Stimulated activated CD4-positive, alpha-beta T cell treated with anti-CD3 and anti-CD28 coated beads, Interleukin-15, amount 100 ng/mL, for 1 hour (primary cell): ENCODE results near the gene RNU5D-1.
A peak's percentile ranks its signal among the peaks of the same experiment; 100 is the strongest.
"Not testable (repeated sequence)": the region's sequence is repeated elsewhere in the genome, so short reads cannot be mapped to it uniquely, and the experiment has no call there.

ENCODE experiments used
- DNase-seq, 2 donors: peaks; one replicate each; pipeline ENCODE4 v3.0.0-alpha.2; 2020; ENCODE audit warnings: low read depth in 1 of 2, low spot score in 1 of 2

RNU5D-1 gene

GRCh38 chr1:44730741-44731512 is at the start of gene RNU5D-1:
RNU5D-1 (minus strand) TSS chr1:44731170.
- DNase-seq, result peak; percentile 88

DNA sequence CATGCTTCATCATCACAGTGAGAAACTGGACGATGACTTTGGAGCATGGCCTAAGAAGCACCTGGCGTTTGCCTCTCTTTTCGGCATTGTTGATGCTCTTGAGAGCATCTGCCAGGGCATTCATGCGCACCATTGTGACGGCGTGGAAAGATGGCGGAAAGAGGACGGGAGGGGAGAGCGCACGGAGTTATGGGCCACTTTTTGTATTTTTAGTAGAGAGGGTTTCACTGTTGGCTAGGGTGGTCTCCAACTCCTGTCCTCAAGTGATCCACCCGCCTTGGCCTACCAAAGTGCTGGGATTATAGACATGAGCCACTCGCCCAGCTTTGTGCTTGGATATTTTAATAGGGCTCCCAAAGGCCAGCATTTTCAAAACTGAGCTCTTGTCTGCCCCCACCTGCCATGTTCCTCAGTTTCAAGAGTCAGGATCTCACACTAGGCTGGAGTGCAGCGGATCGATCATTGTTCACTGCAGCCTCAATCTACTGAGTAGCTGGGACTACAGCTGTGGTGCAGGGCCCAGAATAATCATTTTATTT is 49.7 kb upstream of the RNU5D-1 start:
- DNase-seq, result no peak

DNA sequence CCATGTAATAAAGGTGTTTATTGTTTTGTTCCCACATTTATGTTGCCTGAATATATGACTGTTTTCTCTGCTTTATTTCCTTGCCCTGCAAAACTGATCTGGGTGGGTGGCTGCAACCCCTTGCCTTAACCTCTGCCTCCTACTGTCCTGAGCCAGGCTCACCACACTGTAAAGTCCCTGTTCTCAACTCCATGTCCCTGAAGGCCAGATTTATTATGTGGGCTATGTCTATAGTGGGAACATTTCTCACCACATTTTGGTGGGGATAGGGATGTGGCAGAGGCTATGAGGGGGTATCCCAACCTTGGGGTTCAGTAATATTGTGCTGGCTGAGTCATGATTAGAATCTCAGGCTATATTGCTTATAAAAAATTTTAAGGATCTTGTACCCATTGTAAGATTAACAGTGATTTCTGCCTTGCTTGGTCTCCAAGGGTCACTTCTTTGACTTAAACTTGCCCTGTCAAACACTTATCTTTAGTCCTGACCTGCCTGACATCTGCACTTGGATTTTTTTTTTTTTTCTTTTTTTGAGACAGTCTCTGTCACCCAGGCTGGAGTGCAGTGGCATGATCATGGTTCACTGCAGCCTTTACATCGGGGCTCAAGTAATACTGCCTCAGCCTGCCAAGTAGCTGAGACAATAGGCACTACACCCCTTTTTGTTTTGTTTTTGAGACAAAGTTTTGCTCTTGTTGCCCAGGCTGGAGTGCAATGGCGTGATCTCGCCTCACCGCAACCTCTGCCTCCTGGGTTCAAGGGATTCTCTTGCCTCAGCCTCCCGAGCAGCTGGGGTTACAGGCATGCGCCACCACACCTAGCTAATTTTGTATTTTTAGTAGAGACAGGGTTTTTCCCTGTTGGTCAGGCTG is 48.0 kb upstream of the RNU5D-1 start:
- no peak for DNase-seq

- no peak for DNase-seq
These were observed 47.1 kb upstream of the RNU5D-1 start for GRCh38 chr1:44777969-44778635.

DNA sequence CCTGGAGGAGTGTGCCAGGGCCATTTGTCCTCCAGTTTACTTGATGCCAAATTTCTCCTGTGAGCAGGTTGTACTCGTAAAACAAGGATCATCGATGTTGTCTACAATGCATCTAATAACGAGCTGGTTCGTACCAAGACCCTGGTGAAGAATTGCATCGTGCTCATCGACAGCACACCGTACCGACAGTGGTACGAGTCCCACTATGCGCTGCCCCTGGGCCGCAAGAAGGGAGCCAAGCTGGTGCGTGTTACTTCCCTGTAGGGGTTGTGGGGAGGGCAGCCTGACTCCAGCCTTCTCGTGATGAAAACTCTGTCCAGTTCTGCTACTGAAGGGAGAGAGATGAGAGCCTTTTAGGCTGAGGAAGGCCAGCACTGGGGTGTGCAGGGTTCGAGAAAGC is 46.6 kb upstream of the RNU5D-1 start:
- DNase-seq, result no peak

DNA sequence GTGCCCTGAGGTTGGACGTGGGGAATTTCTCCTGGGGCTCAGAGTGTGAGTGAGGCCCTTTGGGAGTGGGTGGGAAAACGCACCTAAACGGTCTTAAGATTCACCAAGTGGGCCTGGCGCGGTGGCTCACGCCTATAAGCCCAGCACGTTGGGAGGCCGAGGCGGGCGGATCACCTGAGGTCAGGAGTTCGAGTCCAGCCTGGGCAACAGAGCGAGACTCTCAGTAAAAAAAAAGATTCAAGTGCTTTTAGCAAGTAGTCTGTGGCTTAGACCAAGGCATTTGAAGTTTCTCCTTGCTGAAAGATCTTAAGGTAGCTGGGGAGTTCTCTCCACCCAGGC is 45.7 kb upstream of the RNU5D-1 start:
- DNase-seq, result no peak

GRCh38 chr1:44775930-44776729 is 45.2 kb upstream of the RNU5D-1 start:
- DNase-seq, result no peak

DNA sequence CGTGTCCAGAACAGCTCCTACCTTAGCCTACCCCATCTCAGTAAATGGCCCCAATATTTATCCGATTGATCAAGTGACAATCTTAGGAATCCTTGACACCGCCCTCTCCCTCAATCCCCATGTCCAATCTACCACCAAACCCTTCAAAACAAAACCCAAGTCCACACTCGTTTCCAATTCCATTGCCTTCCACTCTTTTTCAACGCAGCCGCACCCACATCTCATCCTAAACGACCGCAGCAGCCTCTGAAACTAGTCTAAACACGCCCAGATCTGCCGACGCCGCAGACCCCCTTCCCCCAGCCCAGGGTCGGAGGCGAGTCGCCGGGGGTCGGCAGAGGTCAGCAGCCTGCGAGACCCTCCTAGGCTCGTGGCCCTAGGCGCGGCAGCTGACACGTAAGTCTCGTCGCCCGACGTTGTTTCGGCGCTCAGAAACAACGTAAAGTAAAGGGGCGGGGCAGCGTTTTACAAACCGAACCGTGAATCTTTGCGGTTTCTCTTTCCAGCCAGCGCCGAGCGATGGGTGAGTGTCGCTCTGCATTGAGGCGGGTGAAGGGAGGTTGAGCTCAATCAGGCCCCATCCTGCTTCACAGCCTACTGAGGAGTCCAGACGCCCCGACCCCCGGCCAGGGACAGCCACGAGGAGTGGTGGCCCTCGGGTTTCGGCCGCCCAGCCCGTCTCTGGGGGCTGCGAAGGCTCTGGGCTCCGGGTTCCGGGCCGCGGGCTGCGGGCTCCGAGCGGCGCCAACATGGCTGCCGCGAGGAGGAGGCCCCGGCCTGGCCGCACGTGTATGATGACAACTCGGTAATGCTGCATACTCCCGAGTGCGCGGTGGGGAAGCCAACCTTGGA is 44.3 kb upstream of the RNU5D-1 start, which contains the start of gene RPS8:
Gene RPS8 (plus strand): TSS at position 463 of the 852 bp plus-strand sequence. CDS start 57 bp downstream, at position 520.
- DNase-seq, result peak; percentile 71 to 74

DNA sequence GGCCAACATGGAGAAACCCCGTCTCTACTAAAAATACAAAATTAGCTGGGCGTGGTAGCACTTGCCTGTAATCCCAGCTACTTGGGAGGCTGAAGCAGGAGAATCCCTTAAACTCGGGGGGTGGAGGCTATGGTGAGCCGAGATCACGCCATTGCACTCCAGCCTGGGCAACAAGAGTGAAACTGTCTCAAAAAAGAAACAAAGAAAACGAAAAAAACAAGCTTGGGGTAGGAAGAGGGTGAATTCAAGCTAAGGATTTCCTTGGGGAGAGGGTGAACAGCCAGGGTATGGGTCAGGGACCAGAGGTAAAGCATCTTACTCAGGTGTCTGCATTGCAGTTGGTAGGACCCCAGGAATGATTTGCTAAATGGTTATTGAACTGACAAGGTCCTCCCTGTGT is 35.5 kb upstream of the RNU5D-1 start:
- not testable (repeated sequence) for DNase-seq

- DNase-seq, result no peak
These were observed 29.9 kb upstream of the RNU5D-1 start for GRCh38 chr1:44760876-44761275.

DNA sequence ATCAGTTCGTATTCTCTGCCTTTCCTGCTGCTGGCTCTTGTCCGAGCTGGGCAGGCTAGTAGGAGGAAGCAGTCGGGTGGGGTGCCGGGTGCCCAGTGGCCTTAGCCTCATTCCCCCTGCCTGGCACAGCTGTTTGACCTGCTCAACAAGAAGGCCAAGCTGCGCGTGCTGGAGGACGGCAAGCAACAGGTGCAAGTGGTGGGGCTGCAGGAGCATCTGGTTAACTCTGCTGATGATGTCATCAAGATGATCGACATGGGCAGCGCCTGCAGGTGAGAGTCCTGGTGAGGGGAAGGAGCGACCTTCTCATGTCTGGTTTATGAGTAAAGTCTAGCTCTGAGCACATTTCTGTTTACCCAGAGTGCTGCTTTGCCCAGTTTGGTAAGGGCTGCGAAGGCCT is 28.1 kb upstream of the RNU5D-1 start:
- no peak for DNase-seq

GRCh38 chr1:44757420-44757819 is 26.4 kb upstream of the RNU5D-1 start:
- DNase-seq, result no peak

DNA sequence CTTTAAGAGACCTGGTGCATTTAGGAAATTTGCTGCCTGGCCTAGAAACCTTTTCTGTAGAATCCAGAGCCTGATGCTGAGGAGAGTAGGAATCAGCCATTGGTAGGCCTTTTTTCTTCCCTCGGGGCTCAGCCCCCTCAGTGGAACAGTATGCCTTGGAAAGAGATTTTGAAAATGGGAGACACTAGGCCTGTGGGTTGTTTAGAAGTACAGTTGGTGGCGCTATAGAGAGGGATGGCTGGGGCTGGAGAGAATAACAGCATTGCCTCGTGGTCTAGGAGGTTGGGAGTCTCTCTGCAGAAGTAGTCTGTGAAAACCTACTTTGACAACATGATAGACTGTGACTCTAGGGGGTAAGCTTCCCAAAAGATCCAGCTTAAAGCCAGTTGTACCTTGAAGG is 16.9 kb upstream of the RNU5D-1 start:
- no peak for DNase-seq

DNA sequence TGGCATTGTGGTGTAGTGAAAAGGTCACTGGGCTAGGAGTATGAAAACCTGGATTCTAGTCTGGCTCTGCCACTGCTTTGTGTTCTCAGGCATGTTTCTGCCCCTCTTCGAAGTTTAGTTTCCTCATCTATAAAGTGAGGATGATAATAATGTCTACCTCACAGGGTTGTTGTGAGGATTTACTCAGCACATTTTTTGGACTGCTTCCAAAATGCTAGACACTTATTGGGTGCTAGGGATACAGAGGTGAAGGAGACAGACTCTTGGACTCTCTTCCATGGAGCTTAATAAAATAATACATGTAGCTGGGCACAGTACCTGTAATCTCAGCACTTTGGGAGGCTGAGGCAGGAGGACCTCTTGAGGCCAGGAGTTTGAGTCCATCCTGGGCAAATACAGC is 12.2 kb upstream of the RNU5D-1 start:
- no peak for DNase-seq

DNA sequence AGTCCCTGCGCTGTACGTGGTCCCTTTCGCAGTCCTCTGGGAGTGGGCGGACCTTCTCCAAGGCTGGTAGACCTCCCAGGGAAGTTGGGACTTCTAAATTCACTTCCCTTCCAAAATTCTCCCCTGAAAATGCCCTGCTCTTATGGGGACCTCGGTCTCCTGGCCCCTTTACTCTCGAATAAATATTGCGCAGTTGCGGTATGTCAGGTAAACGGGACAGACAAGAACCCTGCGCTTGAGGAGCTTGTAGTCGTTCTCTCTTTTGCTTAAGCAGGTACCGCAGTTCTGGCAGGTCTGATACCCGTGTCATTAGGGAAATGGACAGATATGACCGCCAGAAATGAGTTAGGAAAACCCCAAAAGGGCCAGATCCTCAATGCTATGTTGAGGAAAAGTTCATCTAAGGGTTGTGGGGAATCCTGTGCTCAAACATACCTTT is 9.2 kb upstream of the RNU5D-1 start:
- no peak for DNase-seq

GRCh38 chr1:44739307-44740178 is 8.6 kb upstream of the RNU5D-1 start, which contains the start of gene KIF2C:
KIF2C (plus strand) TSS chr1:44739837; CDS start chr1:44739933, 96 bp downstream.
- DNase-seq, result peak; percentile 91 to 95

DNA sequence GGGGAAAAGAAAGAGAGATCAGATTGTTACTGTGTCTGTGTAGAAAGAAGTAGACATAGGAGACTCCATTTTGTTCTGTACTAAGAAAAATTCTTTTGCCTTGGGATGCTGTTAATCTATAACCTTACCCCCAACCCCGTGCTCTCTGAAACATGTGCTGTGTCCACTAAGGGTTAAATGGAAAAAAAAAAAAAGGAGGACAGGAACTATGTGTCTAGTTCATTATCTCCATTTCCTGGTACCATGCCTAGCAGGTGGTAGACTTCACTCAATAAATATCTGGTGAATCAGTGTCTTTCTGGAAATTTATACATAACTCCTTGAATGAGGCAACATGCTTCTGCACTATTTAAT is 8.0 kb upstream of the RNU5D-1 start:
- not testable (repeated sequence) for DNase-seq

DNA sequence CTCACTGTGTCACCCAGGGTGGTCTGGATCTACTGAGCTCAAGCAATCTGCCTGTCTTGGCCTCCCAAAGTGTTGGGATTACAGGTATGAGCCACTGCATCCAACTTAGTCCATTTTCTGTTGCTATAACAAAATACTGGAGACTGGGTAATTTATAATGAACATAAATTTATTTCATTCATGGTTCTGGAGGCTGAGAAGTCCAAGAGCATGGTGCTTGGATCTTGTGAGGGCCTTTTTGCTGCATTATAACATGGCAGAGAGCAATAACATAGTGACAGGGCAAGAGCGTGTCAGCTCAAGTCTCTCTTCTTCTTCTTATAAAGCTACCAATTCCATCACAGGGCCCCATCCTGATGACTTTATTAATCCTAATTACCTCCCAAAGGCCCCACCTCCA is 5.0 kb upstream of the RNU5D-1 start:
- no peak for DNase-seq

GRCh38 chr1:44733784-44734183 is 2.8 kb upstream of the RNU5D-1 start:
- no peak for DNase-seq
